Endothelial cell of umbilical vein (primary cell): Measurements from ENCODE around the gene GNPTAB.

Experiments
- EZH2 ChIP-seq: IDR thresholded peaks from 2 replicates; pipeline ENCODE4 v1.6.1; 2012; ENCODE audit warnings: borderline replicate concordance, low read depth, mild to moderate bottlenecking, moderate library complexity, low read length, inconsistent platforms; ENCODE audit not compliant: severe bottlenecking
- GATA2 ChIP-seq: IDR thresholded peaks from 2 replicates; pipeline ENCODE4 v1.7.0; 2011; ENCODE audit warnings: low read depth, mild to moderate bottlenecking, moderate library complexity, mixed read lengths, low read length; ENCODE audit not compliant: insufficient read length, insufficient read depth
- MYC ChIP-seq: IDR thresholded peaks from one replicate; pipeline ENCODE4 v1.6.1; 2011; ENCODE audit warnings: mild to moderate bottlenecking, low read depth, low read length
- POLR2A ChIP-seq: IDR thresholded peaks from 2 replicates; pipeline ENCODE4 v1.6.1; 2012; ENCODE audit warnings: low read depth, mild to moderate bottlenecking, control low read depth, low read length
- POLR2AphosphoS5 ChIP-seq: IDR thresholded peaks from 2 replicates; pipeline ENCODE4 v1.6.1; 2012; ENCODE audit warnings: low read depth, mild to moderate bottlenecking, control low read depth, low read length, moderate library complexity; ENCODE audit not compliant: insufficient read depth
- TF ChIP-seq, protein P1 (sequence below), 2 donors: IDR thresholded peaks; 1 replicate in 1 of 2; 2 replicates in 1 of 2; pipeline ENCODE4 v1.5.1; 2011; ENCODE audit warnings: low read length in 2 of 2, mild to moderate bottlenecking in 2 of 2, moderate library complexity in 2 of 2, control low read depth in 1 of 2, inconsistent platforms in 1 of 2, low read depth in 1 of 2; ENCODE audit not compliant: insufficient read depth in 1 of 2; ENCODE audit errors: extremely low read depth in 1 of 2
- TF ChIP-seq, protein P2 (sequence below): IDR thresholded peaks from 2 replicates; pipeline ENCODE4 v1.6.1; 2011; ENCODE audit not compliant: insufficient read depth, insufficient read length

DNA sequence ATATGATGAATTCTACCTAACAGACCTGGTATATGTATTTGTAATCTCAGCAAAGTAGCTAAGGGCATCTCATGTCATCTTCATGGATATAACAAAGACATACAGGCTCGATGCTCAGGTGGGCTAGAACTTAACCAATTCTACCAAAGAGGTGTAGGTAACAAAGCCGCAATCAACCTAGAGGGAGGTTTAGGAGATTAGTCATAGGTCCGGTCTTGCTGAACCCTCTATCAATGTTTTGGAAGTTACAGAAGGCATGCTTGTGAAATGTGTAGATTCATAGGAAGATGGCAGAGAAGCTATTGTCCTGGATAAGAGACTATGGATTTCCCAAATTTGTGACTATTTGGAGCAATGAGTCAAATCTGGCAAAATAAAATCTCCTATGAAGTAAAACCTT, 48.9 kb downstream of the GNPTAB start:
- TF ChIP-seq POLR2A, result no peak
- no peak for TF ChIP-seq EZH2
- TF ChIP-seq, protein P1, sequence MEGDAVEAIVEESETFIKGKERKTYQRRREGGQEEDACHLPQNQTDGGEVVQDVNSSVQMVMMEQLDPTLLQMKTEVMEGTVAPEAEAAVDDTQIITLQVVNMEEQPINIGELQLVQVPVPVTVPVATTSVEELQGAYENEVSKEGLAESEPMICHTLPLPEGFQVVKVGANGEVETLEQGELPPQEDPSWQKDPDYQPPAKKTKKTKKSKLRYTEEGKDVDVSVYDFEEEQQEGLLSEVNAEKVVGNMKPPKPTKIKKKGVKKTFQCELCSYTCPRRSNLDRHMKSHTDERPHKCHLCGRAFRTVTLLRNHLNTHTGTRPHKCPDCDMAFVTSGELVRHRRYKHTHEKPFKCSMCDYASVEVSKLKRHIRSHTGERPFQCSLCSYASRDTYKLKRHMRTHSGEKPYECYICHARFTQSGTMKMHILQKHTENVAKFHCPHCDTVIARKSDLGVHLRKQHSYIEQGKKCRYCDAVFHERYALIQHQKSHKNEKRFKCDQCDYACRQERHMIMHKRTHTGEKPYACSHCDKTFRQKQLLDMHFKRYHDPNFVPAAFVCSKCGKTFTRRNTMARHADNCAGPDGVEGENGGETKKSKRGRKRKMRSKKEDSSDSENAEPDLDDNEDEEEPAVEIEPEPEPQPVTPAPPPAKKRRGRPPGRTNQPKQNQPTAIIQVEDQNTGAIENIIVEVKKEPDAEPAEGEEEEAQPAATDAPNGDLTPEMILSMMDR (IDR thresholded peaks at IDR 0.05; ENCODE audit: extremely low read depth in 1 of 2, insufficient read depth in 1 of 2, low read depth in 1 of 2, low read length in 2 of 2), result no peak
- TF ChIP-seq, protein P2, sequence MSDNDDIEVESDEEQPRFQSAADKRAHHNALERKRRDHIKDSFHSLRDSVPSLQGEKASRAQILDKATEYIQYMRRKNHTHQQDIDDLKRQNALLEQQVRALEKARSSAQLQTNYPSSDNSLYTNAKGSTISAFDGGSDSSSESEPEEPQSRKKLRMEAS, result no peak
- TF ChIP-seq POLR2AphosphoS5, result no peak
- TF ChIP-seq GATA2, result no peak
- TF ChIP-seq MYC, result no peak
